Measurements from ENCODE around the gene ADAMTS16.

ADAMTS16 gene

GRCh38 chr5:5323551-5323950, 183.4 kb downstream of the ADAMTS16 start:
- no peak overlapping the region for H3K4me3 ChIP-seq (ENCODE audit: low read depth, low read length)
- no peak for TF ChIP-seq CTCF (IDR thresholded peaks at IDR 0.05; ENCODE audit: borderline replicate concordance, insufficient read depth, low read depth, low read length)

- no peak for TF ChIP-seq CTCF (IDR thresholded peaks at IDR 0.05; ENCODE audit: borderline replicate concordance, insufficient read depth, low read depth, low read length)
- H3K4me3 ChIP-seq (ENCODE audit: low read depth, low read length) = no peak overlapping the region
Measured at GRCh38 chr5:5326115-5326758, 186.1 kb downstream of the ADAMTS16 start.

- no peak for TF ChIP-seq CTCF (IDR thresholded peaks at IDR 0.05; ENCODE audit: borderline replicate concordance, insufficient read depth, low read depth, low read length)
- H3K4me3 ChIP-seq (ENCODE audit: low read depth, low read length) = no peak overlapping the region
Measured at GRCh38 chr5:5327126-5327525, 187.0 kb downstream of the ADAMTS16 start.

GRCh38 chr5:5330728-5331452, 190.8 kb downstream of the ADAMTS16 start:
- H3K4me3 ChIP-seq (ENCODE audit: low read depth, low read length) = no peak overlapping the region
- TF ChIP-seq CTCF (IDR thresholded peaks at IDR 0.05; ENCODE audit: borderline replicate concordance, insufficient read depth, low read depth, low read length) = no peak

- H3K4me3 ChIP-seq (ENCODE audit: low read depth, low read length) = no peak overlapping the region
- no peak for TF ChIP-seq CTCF (IDR thresholded peaks at IDR 0.05; ENCODE audit: borderline replicate concordance, insufficient read depth, low read depth, low read length)
Measured at GRCh38 chr5:5331848-5332247, 191.7 kb downstream of the ADAMTS16 start.

GRCh38 chr5:5332287-5332686, 192.2 kb downstream of the ADAMTS16 start:
- no peak for TF ChIP-seq CTCF (IDR thresholded peaks at IDR 0.05; ENCODE audit: borderline replicate concordance, insufficient read depth, low read depth, low read length)
- no peak overlapping the region for H3K4me3 ChIP-seq (ENCODE audit: low read depth, low read length)

GRCh38 chr5:5335107-5335506, 195.0 kb downstream of the ADAMTS16 start:
- TF ChIP-seq CTCF (IDR thresholded peaks at IDR 0.05; ENCODE audit: borderline replicate concordance, insufficient read depth, low read depth, low read length) = no peak
- no peak overlapping the region for H3K4me3 ChIP-seq (ENCODE audit: low read depth, low read length)

All from GM12875 (cell line).